GM21576 (cell line): ENCODE measurements around the gene UGT1A10.

ENCODE experiments used
- ATAC-seq: cut with Tn5 transposase; IDR thresholded peaks from one replicate; pipeline ENCODE4 v1.9.1; 2021; ENCODE audit warnings: mild to moderate bottlenecking, moderate library complexity; ENCODE audit not compliant: unreplicated experiment

Gene UGT1A10

DNA sequence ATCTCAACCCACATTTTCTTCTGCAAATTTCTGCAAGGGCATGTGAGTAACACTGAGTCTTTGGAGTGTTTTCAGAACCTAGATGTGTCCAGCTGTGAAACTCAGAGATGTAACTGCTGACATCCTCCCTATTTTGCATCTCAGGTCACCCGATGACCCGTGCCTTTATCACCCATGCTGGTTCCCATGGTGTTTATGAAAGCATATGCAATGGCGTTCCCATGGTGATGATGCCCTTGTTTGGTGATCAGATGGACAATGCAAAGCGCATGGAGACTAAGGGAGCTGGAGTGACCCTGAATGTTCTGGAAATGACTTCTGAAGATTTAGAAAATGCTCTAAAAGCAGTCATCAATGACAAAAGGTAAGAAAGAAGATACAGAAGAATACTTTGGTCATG is 131.8 kb downstream of the UGT1A10 start:
- ATAC-seq: no peak

DNA sequence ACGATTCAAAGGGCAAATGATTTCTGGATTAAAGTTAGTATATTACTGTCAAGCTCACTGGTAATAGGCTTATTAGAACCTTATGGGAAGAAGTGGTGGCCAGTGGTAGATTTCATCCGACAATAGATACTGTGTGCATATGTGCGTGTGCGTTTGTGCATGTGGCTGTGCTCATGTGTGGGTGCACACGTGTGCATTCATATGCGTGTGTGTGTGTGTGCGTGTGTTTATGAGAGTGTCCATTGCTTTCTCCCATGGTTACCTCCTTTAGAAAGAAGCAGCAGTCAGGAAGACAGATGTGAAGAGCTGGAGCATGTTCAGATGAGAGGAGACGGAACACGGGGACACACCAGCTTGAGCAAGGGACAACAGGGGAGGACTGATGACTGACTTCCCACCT is 133.0 kb downstream of the UGT1A10 start:
- no peak for ATAC-seq

DNA sequence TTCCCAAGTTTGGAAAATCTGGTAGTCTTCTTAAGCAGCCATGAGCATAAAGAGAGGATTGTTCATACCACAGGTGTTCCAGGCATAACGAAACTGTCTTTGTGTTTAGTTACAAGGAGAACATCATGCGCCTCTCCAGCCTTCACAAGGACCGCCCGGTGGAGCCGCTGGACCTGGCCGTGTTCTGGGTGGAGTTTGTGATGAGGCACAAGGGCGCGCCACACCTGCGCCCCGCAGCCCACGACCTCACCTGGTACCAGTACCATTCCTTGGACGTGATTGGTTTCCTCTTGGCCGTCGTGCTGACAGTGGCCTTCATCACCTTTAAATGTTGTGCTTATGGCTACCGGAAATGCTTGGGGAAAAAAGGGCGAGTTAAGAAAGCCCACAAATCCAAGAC is 135.9 kb downstream of the UGT1A10 start:
- ATAC-seq: no peak

DNA sequence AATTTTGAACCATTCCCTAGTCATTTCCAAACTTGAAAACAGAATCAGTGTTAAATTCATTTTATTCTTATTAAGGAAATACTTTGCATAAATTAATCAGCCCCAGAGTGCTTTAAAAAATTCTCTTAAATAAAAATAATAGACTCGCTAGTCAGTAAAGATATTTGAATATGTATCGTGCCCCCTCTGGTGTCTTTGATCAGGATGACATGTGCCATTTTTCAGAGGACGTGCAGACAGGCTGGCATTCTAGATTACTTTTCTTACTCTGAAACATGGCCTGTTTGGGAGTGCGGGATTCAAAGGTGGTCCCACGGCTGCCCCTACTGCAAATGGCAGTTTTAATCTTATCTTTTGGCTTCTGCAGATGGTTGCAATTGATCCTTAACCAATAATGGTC is 136.3 kb downstream of the UGT1A10 start:
- ATAC-seq: no peak

DNA sequence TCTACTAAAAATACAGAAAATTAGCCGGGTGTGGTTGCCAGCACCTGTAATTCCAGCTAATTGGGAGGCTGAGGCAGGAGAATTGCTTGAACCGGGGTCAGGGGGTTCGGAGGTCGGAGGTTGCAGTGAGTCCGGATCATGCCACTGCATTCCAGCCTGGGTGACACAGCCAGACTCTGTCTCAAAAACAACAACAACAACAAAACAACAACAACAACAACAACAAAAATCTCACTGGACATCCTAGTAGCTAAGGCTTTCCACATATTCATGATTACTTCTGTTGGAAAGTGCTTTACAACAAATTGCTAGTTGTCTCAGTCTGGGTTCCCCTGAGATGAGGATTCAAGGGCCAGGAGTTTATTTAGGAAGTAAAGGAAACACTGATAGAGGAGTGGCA is 137.6 kb downstream of the UGT1A10 start:
- ATAC-seq: no peak

DNA sequence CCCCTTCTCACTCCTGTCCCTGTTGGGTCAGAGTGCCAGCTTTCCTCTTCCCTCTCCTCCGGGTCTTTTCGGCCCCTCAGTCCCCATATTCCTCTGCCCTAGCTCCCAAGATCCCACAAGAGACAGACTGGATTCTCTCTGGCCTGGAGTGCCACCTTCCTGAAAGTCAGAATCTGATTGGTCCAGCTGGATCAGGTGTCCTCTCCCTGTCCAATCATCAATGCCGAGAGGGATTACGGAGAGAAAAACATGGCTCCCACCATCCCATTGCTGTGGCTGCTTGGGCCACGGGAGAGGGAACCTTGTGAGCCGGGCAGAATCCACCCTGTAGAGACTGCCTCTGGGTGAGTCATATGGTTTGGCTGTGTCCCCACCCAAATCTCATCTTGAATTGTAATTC is 139.2 kb downstream of the UGT1A10 start:
- ATAC-seq: no peak

DNA sequence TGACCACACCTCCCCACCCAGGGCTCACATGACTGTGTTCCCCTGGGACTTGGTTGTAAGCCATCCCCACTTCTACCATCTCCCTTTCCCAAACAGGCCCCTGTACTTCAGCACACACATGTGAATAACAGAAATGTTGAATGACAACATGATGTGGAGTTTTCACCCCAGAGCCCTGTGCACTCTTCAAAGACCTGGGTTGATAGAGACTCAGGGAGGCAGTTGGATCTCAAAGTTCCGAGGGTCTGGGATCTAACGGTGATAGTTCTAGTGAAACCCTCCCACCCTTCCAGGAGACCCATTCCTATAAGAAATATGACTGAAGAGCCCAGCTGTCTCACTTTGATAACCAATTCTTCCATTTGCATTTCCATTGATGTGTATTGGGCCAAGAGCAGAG is 141.8 kb downstream of the UGT1A10 start, which contains the start of gene MROH2A:
Gene MROH2A (plus strand): TSS at position 301 of the 400 bp plus-strand sequence. CDS start 1,029 bp downstream, outside the sequence.
- ATAC-seq: no peak

DNA sequence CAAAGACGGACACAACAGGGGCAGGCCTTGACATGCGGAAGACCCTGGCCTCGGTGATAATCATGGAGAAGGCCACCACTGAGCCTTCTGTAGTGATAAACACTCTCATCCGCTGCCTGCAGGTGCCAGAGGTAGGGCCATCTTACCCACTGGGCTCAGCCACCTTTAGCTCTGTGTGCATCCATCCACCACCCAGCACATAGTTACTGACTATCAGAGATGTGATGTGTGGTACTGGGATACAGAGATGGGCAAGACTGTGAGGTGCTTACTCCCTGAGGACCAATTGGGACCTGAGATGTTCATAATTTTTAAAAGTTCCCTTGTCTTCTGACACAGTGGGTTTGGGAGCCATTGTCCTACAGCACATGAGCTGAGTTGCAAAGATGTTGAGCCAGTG is 143.5 kb downstream of the UGT1A10 start:
- no peak for ATAC-seq

DNA sequence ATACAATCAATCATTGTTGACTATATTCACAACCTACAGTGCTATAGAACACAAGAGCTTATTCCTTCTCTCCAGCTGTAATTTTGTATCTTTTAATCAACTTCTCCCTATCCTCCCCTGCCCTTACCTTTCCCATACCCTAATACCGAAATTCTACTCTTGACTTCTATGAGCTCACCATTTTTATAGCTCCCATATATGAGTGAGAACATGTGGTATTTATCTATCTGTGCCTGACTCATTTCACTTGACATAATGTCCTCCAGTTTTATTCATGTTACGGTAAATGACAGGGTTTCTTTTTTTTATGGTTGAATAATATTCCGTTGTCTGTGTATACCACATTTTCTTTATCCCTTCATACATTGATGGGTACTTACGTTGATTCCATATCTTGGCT is 144.5 kb downstream of the UGT1A10 start:
- ATAC-seq: no peak

DNA sequence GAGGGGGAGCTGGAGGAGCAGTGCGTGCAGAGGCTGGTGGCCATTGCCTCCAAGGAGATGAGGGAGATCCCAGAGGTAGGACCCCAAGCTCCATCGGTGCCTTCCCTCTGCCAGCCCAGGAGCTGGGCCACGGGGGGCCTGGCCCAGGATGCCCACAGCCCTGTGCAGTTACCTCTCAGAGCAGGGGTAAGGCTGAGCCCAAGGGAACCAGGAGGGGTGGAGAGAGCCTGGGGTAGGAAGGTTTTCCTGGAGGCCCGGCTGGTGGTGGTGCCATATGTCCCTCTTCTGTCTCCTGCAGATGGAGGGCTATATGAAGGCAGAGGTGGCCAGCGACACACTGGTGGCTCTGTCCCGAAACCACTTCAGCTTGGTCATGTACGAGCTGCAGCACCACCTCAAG is 153.3 kb downstream of the UGT1A10 start:
- no peak for ATAC-seq

DNA sequence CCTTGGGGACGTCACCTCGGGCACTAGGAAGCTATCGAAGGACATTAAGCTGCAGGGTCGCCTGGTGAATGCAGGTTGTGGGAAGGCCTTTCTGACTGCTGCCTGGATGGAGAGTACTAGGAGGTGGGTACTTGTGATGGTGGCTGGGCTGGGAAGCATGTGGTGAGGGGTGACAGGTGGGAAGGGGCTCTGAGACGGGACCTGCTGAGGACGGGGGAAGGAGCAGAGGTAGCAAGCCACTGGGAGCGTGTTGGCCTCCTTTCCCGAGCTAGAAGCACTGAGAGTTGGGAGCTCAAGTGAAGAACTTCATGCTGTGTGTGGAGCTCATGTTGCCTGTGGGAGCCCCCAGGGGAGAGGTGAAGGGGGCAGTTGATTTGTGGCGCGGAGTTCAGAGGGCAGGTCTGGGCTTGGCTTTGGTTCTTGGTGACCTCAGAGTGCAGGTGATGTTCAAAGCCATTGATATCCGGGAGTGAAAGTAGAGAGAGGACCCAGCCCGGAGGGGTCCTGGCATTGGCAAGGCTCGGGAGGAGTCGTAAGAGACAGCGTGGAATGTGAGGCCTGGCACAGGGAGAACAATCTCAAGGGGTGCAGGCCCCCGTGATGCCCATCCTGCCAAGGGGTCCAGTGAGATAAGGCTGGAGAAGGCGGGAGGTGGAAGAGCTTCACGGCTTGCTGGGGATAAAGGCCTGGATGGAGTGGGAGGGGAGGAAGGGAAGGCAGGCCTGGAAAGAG is 155.1 kb downstream of the UGT1A10 start:
- ATAC-seq: no peak

DNA sequence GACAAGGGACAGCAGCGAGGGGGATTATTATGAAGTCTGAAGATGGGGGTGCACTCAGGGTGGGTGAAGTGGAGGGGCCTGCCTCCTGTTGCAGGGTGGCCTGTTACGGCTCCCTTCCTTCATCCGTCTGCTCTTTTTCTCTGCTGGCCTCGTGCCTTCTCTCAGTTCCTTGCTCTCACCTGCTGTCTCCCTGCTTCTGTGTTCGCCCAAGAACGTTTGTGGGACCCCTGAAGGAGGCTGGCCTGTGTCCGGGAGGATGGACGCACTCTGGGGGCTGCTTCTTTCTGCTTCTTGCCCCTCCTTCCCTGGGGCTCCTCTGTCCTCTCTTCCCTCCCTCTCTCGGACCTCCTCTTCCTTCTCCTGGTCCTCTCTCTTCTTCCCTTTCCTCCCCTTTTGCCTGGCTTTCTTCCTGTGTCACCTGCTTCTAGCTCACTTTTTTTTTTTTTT is 155.7 kb downstream of the UGT1A10 start:
- ATAC-seq: no peak

DNA sequence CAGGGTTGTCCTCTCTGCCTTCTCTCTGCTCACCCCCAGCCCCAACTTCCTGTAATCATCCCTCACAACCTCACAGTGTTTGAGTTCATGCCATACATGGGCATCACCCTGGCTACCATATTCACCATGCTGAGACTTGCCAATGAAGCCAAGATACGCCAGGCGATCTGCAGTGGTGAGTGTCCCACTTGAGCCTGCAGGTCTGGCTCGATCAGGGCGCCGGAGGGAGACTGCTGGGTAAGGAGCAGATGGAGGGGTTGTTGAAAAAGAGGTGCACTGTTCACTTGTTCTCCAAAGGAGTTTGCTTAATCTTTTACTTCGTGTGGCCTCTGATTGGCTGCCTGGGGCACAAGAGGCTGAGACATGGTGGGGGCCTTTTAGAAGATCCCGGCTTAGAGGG is 156.5 kb downstream of the UGT1A10 start:
- no peak for ATAC-seq

DNA sequence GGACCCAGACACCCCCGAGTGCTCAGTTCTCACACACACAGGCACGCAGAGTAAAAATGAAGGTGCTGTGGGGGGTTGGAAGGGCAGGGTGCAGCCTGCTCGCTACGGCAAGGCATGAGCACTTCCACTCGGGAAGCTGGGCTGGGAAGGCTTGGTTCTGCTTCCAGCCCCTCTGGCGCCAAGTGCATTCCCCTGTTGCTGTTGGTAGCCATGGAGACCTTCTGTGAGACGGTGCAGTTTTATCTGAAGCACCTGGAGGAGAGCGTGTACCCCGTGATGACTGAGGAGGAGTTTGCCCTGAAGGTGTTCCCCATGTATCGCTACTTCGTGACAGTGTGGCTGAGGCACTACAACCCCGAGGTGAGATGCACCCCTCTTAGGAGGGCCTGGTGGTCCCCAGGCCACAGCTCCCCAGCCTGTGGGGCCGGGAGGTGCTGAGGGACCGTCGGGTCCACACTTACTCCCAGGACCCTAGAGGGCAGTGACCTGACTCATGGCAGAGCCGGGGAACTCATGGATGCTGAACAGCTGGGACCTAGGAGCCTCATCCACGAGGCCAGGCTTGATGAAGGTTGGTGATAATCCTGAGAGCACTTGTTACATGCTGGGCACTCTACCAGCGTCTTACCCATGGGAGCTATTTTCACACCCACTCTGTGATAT is 157.3 kb downstream of the UGT1A10 start:
- no peak for ATAC-seq

DNA sequence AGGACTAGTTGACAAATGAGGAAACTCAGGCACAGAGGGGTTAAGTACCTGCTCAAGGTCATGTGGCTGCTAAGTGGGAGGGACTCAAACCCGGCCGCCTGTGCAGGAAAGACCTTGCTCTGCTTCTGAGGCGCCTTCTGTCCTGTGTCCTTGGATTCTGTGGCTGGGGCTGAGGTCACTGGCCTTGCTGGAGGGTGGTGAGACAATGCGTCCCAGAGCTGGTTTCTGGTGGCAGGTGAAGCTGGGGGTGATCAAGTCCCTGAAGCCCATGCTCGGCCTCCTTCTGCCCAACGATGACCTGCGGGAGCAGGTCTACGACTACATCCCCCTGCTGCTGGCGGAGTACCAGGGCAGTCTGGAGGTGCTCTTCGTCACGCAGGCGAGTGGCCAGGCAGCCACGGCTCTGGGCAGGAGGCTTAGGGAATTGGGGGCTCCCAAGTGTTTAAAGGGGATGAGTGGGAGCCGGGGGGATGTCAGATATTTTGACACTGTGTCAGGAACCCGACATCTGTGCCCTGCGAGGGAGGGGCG is 157.9 kb downstream of the UGT1A10 start:
- no peak for ATAC-seq

DNA sequence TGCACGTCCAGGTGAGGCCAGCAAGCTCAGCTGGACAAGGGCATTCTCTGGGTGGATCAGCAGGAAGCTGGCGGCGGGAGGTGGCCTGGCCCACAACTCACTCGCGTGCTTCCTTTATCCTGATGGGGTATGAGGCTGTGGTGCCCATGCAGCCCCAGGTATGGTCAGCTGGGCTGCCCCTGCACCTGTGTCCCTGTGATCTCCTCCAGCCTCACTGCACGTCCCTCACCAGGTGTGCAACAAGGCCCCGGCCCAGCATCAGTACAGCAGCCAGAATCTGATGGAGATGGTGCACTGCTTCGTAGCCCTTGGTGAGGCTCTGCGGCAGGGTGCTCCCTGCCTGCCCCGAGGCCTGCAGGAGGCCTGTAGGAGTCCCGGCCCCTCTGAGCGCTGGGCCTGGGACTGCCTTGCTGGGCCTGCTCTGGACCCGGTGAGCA is 159.5 kb downstream of the UGT1A10 start:
- no peak for ATAC-seq

DNA sequence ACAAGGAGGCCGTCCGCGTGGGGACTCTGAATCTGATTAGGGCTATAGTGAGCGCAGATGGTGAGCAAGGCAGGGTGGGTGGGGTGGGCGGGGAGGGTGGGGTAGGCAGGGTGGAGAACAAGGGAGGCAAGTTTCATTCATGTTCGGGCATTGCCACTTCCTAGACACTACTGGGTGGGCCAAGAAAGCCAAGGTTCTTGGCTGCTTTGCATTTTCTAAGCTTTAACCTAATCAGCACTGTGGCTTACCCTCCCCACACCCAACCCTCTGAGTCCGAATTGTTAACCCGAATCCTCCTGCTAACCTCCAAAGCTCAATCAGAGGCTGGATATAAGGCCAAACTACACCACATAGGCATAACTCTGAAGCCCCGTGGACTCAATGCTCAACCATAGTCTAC is 160.0 kb downstream of the UGT1A10 start:
- no peak for ATAC-seq

DNA sequence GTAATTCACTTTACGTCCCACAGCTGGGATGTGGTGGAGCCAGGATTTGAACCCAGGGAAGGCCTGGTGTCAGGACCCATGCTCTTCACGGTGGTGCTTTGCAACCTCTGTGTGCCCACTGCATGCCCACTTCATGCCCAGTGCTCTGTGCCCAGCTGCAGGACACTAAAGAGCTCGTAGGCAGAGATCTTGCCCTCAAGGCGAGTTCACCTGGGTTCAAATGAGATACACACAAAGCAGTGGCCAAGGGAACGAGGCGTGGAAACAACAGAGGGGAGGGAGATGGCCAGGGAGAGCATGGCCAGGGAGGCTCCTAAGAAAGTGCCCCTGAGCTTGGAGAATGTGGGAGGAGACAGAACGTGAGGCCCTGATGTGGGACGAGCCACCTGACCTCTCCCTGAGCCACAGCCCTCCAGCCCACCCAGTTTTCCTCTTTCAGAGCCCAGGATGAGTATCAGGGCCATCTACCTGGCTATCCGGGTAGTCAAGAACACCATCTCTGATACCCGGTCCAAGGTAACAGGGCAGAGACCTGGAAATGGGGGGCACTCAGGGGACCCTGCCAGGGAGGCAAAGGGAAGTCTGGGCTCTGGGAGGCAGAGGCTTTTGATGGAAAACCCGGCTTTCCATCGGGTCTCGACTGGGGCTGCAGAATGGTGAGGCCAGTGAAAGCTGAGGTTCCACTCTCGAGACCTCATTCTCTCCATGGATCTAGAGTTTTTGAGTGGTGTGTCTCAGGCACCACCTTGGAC is 162.3 kb downstream of the UGT1A10 start:
- ATAC-seq: no peak

DNA sequence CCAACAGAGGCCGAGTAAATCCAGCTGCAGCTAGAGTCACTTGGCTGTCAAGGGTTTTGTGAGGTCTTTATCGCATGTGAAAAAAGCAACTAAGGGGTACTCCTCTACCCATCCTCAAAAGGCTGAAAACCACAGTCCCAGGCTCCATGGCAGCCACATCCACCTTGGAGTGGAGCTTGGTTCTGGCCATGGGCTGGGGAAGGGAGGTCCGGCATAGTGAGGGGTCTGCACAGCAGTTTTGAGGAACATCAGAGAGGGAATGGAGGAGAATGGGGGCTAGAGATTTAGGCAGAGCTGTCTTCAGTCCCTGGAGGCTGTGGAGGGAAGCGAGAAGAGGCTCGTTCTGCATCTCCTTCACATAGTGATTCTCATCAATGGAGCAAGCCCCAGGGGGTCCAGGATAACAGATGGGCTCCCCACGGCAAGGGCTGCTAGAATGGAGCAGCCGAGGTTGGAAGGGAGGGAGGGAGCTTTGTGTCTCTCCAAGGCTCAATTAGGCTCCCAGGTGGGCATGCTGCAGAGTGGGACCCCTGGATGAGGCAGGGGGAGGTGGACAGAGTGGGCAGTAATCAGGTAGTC is 162.9 kb downstream of the UGT1A10 start:
- ATAC-seq: no peak

DNA sequence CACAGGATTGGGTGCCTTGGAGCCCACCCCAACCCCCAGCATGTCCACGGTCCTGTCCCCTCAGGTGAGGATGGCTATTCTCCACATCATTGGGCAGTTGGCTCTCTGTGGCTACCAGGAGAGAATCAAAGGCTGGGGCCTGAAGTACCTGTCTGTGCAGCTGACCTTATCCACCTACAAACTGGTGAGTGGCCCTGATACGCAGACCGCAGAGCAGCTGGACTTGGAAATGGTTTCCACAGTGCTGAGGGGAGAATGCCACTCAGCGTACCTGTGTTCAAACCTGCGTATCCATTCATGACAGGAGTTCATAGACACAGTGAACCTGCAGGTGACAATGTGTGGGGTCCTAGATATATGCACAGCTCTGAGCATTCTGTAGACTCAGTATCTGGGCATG is 163.5 kb downstream of the UGT1A10 start:
- no peak for ATAC-seq

DNA sequence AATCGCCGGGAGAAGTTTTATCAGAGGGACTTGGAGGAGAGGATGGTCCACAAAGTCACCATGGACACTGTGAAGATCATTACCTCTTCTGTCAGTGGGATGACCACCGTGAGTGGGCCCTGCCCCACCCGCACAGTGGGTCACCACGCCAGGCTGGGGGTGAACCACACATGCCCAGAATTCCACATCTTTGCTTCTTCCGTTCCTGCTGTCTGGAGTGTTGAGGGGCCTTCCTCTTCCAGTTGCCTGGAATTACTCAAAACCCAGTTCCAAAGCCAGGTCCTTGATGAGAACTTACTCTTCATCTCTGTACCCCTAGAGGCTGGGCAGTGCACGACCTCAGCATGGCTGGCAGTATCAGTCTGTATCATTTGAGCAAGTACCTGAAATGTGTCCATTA is 164.0 kb downstream of the UGT1A10 start:
- ATAC-seq: no peak
